H1 (cell line): ENCODE measurements around the gene DNAL4. TPM values are rescaled to one million over a fixed set of nuclear protein-coding genes. Genes with fewer than 3 reads are reported as not detected.

ENCODE experiments used
- CTCF ChIA-PET: fragments of 300-600 bp; sonication (Branson Sonifier 250); formaldehyde crosslinking; loops from one replicate; lab custom pipeline; 2021; ENCODE audit not compliant: partially characterized antibody; lab: Charles Lee
- POLR2A ChIA-PET: fragments of 300-600 bp; sonication (Branson Sonifier 250); formaldehyde crosslinking; loops from one replicate; lab custom pipeline; 2021; ENCODE audit warnings: inconsistent platforms; ENCODE audit not compliant: partially characterized antibody; lab: Charles Lee
- DNase-seq, 2 experiments: peaks; one replicate each; pipeline versions ENCODE4 v3.0.0 to v3.0.0-alpha.2; 2010 to 2022; ENCODE audit warnings: low spot score in 2 of 2, low read depth in 1 of 2, mixed read lengths in 1 of 2
- FAIRE-seq: peaks from 2 replicates; lab custom pipeline; 2011; peaks lifted over from hg19 to GRCh38; lab: Jason Lieb, UNC
- H2AFZ ChIP-seq: 2 replicates; pipeline ENCODE4 v1.8.1; 2012; ENCODE audit warnings: low read length, inconsistent platforms
- H2AK5ac ChIP-seq: 2 replicates; pipeline ENCODE4 v1.6.1; 2013; ENCODE audit warnings: low read depth, low read length
- H2BK120ac ChIP-seq: replicated peaks from 2 replicates; pipeline ENCODE3; 2013; ENCODE audit warnings: low read depth, low read length, inconsistent platforms
- H2BK12ac ChIP-seq: 2 replicates; pipeline ENCODE4 v1.6.1; 2013; ENCODE audit warnings: low read depth, low read length
- H2BK15ac ChIP-seq: 2 replicates; pipeline ENCODE4 v1.6.1; 2013; ENCODE audit warnings: low read length
- H2BK20ac ChIP-seq: 2 replicates; pipeline ENCODE4 v1.6.1; 2013; ENCODE audit warnings: low read length
- H2BK5ac ChIP-seq: 2 replicates; pipeline ENCODE4 v1.6.1; 2013; ENCODE audit warnings: low read depth, low read length
- H3K14ac ChIP-seq: 2 replicates; pipeline ENCODE4 v1.6.1; 2013; ENCODE audit warnings: inconsistent platforms; ENCODE audit not compliant: insufficient read length
- H3K18ac ChIP-seq: 2 replicates; pipeline ENCODE4 v1.6.1; 2013; ENCODE audit warnings: low read length; ENCODE audit errors: extremely low read depth
- H3K23ac ChIP-seq: 2 replicates; pipeline ENCODE4 v1.6.1; 2013; ENCODE audit warnings: inconsistent platforms; ENCODE audit not compliant: insufficient read length
- H3K23me2 ChIP-seq: 2 replicates; pipeline ENCODE4 v1.6.1; 2013; ENCODE audit warnings: low read depth, low read length
- H3K27ac ChIP-seq: 2 replicates; pipeline ENCODE4 v1.6.1; 2011; ENCODE audit warnings: low read depth, low read length, inconsistent platforms
- H3K27me3 ChIP-seq, 4 experiments: replicated peaks in 1 of 4; 1 replicate in 1 of 4; 2 replicates in 3 of 4; pipeline versions ENCODE4 v1.6.1 to v1.8.1; 2011 to 2013; ENCODE audit warnings: low read length in 3 of 4, mild to moderate bottlenecking in 3 of 4, inconsistent platforms in 2 of 4, mixed read lengths in 2 of 4, moderate library complexity in 1 of 4; ENCODE audit not compliant: control insufficient read depth in 3 of 4, insufficient read depth in 3 of 4; ENCODE audit errors: extremely low read depth in 1 of 4
- H3K36me3 ChIP-seq, 4 experiments: 2 replicates each; pipeline versions ENCODE4 v1.6.1 to v1.8.1; 2011 to 2013; ENCODE audit warnings: mild to moderate bottlenecking in 4 of 4, low read length in 3 of 4, moderate library complexity in 2 of 4, control low read depth in 1 of 4, inconsistent platforms in 1 of 4; ENCODE audit not compliant: insufficient read depth in 4 of 4, control insufficient read depth in 2 of 4
- H3K4ac ChIP-seq: replicated peaks from 2 replicates; pipeline ENCODE3; 2013; ENCODE audit warnings: low read length, low read depth, mixed read lengths, inconsistent platforms; ENCODE audit not compliant: insufficient read length
- H3K4me1 ChIP-seq, 4 experiments: replicated peaks in 1 of 4; 1 replicate in 1 of 4; 2 replicates in 3 of 4; pipeline versions ENCODE4 v1.6.1 to v1.8.1; 2011 to 2013; ENCODE audit warnings: low read length in 3 of 4, inconsistent platforms in 2 of 4, mixed read lengths in 1 of 4; ENCODE audit not compliant: insufficient read depth in 4 of 4, control insufficient read depth in 3 of 4
- H3K4me2 ChIP-seq, 2 experiments: 2 replicates each; pipeline versions ENCODE4 v1.6.1 to v1.8.1; 2011 to 2013; ENCODE audit warnings: low read depth in 2 of 2, low read length in 2 of 2, control low read depth in 1 of 2, inconsistent platforms in 1 of 2, mild to moderate bottlenecking in 1 of 2; ENCODE audit not compliant: insufficient read depth in 1 of 2
- H3K4me3 ChIP-seq, 4 experiments: fragments of 200-600, 300-600 bp in 1 of 4; sonication (generic), shearing (Covaris generic), sonication (Bioruptor Twin) in 1 of 4; 2 replicates each; pipeline versions ENCODE4 v1.5.1 to v1.8.1; 2011 to 2016; ENCODE audit warnings: low read length in 4 of 4, low read depth in 3 of 4, control low read depth in 2 of 4, inconsistent platforms in 2 of 4, mild to moderate bottlenecking in 2 of 4, mixed read lengths in 1 of 4, moderate library complexity in 1 of 4; ENCODE audit not compliant: insufficient read depth in 2 of 4; ENCODE audit errors: extremely low read depth in 1 of 4
- H3K56ac ChIP-seq: replicated peaks from 2 replicates; pipeline ENCODE3; 2013; ENCODE audit warnings: low read depth, mild to moderate bottlenecking, mixed read lengths, low read length, inconsistent platforms; ENCODE audit not compliant: insufficient read length
- H3K79me1 ChIP-seq: 2 replicates; pipeline ENCODE4 v1.6.1; 2013; ENCODE audit warnings: low read depth, low read length, control low read depth
- H3K79me2 ChIP-seq, 2 experiments: 2 replicates each; pipeline versions ENCODE4 v1.6.1 to v1.8.1; 2012 to 2013; ENCODE audit warnings: low read length in 2 of 2, mild to moderate bottlenecking in 2 of 2, inconsistent platforms in 1 of 2; ENCODE audit not compliant: insufficient read depth in 2 of 2, control insufficient read depth in 1 of 2
- H3K9ac ChIP-seq, 4 experiments: replicated peaks in 1 of 4; 1 replicate in 1 of 4; 2 replicates in 3 of 4; pipeline versions ENCODE4 v1.6.1 to v1.8.1; 2011 to 2013; ENCODE audit warnings: low read depth in 3 of 4, low read length in 3 of 4, control low read depth in 2 of 4, mild to moderate bottlenecking in 2 of 4, moderate library complexity in 2 of 4, inconsistent platforms in 1 of 4; ENCODE audit errors: extremely low read depth in 1 of 4
- H3K9me3 ChIP-seq, 2 experiments: 2 replicates each; pipeline versions ENCODE4 v1.6.1 to v1.8.1; 2012 to 2013; ENCODE audit warnings: mild to moderate bottlenecking in 2 of 2, moderate library complexity in 2 of 2, control low read depth in 1 of 2, inconsistent platforms in 1 of 2, low read depth in 1 of 2, low read length in 1 of 2, mixed read lengths in 1 of 2; ENCODE audit not compliant: insufficient read depth in 2 of 2
- H4K20me1 ChIP-seq, 2 experiments: replicated peaks in 1 of 2; 2 replicates each; pipeline versions ENCODE3 to v1.8.1; 2011 to 2013; ENCODE audit warnings: inconsistent platforms in 2 of 2, low read length in 2 of 2, mild to moderate bottlenecking in 1 of 2; ENCODE audit not compliant: insufficient read depth in 2 of 2, control insufficient read depth in 1 of 2
- H4K5ac ChIP-seq: 2 replicates; pipeline ENCODE4 v1.6.1; 2013; ENCODE audit warnings: low read length, low read depth, mixed read lengths, inconsistent platforms; ENCODE audit not compliant: insufficient read length
- H4K8ac ChIP-seq: 2 replicates; pipeline ENCODE4 v1.8.0; 2013; ENCODE audit warnings: mild to moderate bottlenecking, moderate library complexity, low read length, inconsistent platforms; ENCODE audit not compliant: insufficient read depth; ENCODE audit errors: extremely low read depth
- H4K91ac ChIP-seq: replicated peaks from 2 replicates; pipeline ENCODE3; 2013; ENCODE audit warnings: low read length, mixed read lengths, inconsistent platforms; ENCODE audit not compliant: insufficient read length
- ATF2 ChIP-seq: IDR thresholded peaks from 2 replicates; pipeline ENCODE4 v1.6.1; 2012; ENCODE audit warnings: low read length, inconsistent platforms
- BCL11A ChIP-seq, 2 experiments: IDR thresholded peaks; one replicate each; pipeline ENCODE4 v1.6.1; 2011; ENCODE audit warnings: low read depth in 2 of 2, low read length in 2 of 2, mild to moderate bottlenecking in 2 of 2
- SRF ChIP-seq: IDR thresholded peaks from 2 replicates; pipeline ENCODE4 v1.6.1; 2011; ENCODE audit warnings: mild to moderate bottlenecking, low read depth, low read length, moderate library complexity
- TAF1 ChIP-seq: IDR thresholded peaks from 2 replicates; pipeline ENCODE4 v1.6.1; 2011; ENCODE audit warnings: mild to moderate bottlenecking, low read depth, low read length
- ZNF274 ChIP-seq: IDR thresholded peaks from 2 replicates; pipeline ENCODE4 v1.7.0; 2012; ENCODE audit warnings: low read length, borderline replicate concordance; ENCODE audit errors: extremely low read depth
- WGBS, 2 experiments: shearing (Covaris generic) in 1 of 2; methylation state at CpG; one replicate each; pipeline versions ENCODE4 v1.1.6 to v1.1.7; 2013 to 2015; ENCODE audit warnings: low lambda C conversion rate in 2 of 2, mixed read lengths in 2 of 2, inconsistent platforms in 1 of 2, low coverage in 1 of 2, missing lambda C conversion rate in 1 of 2; ENCODE audit not compliant: insufficient replicate concordance in 2 of 2, insufficient coverage in 1 of 2, insufficient read length in 1 of 2; ENCODE audit errors: extremely low coverage in 1 of 2, missing lambda C conversion rate in 1 of 2; 5-methylcytosine and 5-hydroxymethylcytosine counted together
- polyA plus RNA-seq, 7 experiments: library from polyadenylated mRNA; depleted of rRNA in 3 of 7; stranded (reverse) in 5 of 7; unstranded in 2 of 7; fragments of >200 nt in 5 of 7; fragments of 200-250 nt in 2 of 7; gene quantifications; 1 replicate in 5 of 7; 2 replicates in 1 of 7; 4 replicates in 1 of 7; pipeline versions ENCODE4 v1.2.1 to v1.2.3, GENCODE V29; 2011 to 2013; ENCODE audit warnings: missing spikeins in 2 of 7, mixed read lengths in 2 of 7
- total RNA-seq: library from RNA; stranded (reverse); fragmentation: NEBNext Ultra II Directional; extraction: Animal tissue kit (Norgen Biotek cat#: 25700); gene quantifications from 2 replicates; pipeline ENCODE4 v1.2.1, GENCODE V29; 2021

Gene DNAL4
- total and polyA plus RNA-seq, 2 of the 8 experiments (the other 6 are each of a cell fraction or from before 2014, with no cell fraction given): 8.8 to 14.0 TPM

DNA sequence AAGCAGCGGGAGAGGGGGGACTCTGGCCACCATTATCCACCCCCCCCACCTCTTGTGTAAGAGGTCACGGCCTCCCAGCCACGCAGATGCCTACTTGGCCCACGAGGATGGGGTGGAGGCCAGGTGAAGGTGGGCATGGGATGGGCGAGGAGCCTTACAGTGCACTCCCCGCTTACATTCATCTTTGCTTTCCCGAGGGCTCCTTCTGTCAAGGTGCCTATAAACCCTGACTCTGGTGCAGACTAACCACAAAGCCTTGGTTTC, 36.8 kb upstream of the DNAL4 start:
- Histone ChIP-seq H3K27ac (no peak overlapping the region), H3K23ac (no peak overlapping the region)
- POLR2A ChIA-PET: interaction anchor here (1.2 kb wide), 1 partner anchor 62 kb away, joined by 3 read pairs; no protein-coding TSS in a partner anchor
- TF ChIP-seq BCL11A (IDR thresholded peaks at IDR 0.05; ENCODE audit: low read depth in 2 of 2, low read length in 2 of 2) (no peak), ATF2 (no peak), SRF (no peak), TAF1 (no peak), ZNF274 (no peak)

More for the DNA sequence above, 36.8 kb upstream of the DNAL4 start:
- WGBS, 2 experiments: 87% methylated on average over 7 of the region's 7 CpGs; no CpG with 5 or more reads in 1 of the 2 experiments
- Histone ChIP-seq H3K36me3 (no peaks in the 10 kb centered on the region), H4K8ac (no peak overlapping the region), H3K4me3 (no peak overlapping the region), H3K27me3 (no peaks in the 10 kb centered on the region), H3K14ac (no peak overlapping the region), H2BK20ac (no peak overlapping the region), H3K4me2 (no peak overlapping the region), H4K5ac (no peak overlapping the region), H3K18ac (no peak overlapping the region), H3K79me2 (no peaks in the 10 kb centered on the region), H2BK15ac (no peak overlapping the region), H4K91ac (no peak overlapping the region), H4K20me1 (peaks cover 0 to 3% of the 10 kb centered on the region in 2 experiments), H3K9me3 (no peaks in the 10 kb centered on the region), H3K4ac (no peak overlapping the region), H2AK5ac (no peak overlapping the region), H2AFZ (no peak overlapping the region), H3K23me2 (peaks cover 1% of the 10 kb centered on the region; the same call in 1 of the 2 replicates), H2BK120ac (no peak overlapping the region), H3K56ac (no peak overlapping the region), H2BK5ac (no peak overlapping the region), H3K4me1 (peaks cover 0 to 9% (median 5%) of the 10 kb centered on the region in 4 experiments; a peak in 5 of 7 replicates), H3K9ac (no peak overlapping the region), H2BK12ac (0 out of 2 replicates have a peak overlapping the region, but pooled peaks have one; percentile 17), H3K79me1 (no peaks in the 10 kb centered on the region)
- CTCF ChIA-PET: no interaction called here
- FAIRE-seq: no peak
- no peak for DNase-seq
